K562 (cell line): ENCODE results near the gene SCN1A. TPM values are rescaled to one million over a fixed set of nuclear protein-coding genes. Genes with fewer than 3 reads are reported as not detected.

Experiments
- ARID1B ChIP-seq: fragments of 450-650 bp; IDR thresholded peaks from 2 replicates; pipeline ENCODE4 v1.6.1; 2016; ENCODE audit warnings: antibody characterized with exemption, mild to moderate bottlenecking, inconsistent platforms
- ATF1 ChIP-seq, 2 experiments: fragments of 450-650 bp in 1 of 2; IDR thresholded peaks; 2 replicates each; pipeline ENCODE4 v1.6.1; 2016; ENCODE audit warnings: missing compliant biosample characterization in 1 of 2, missing genetic modification characterization in 1 of 2
- BMI1 ChIP-seq: fragments of 150-350 bp; IDR thresholded peaks from 2 replicates; pipeline ENCODE4 v1.6.1; 2014; ENCODE audit warnings: low read length
- EP400 ChIP-seq: fragments of 450-650 bp; IDR thresholded peaks from 2 replicates; pipeline ENCODE4 v1.6.1; 2017; ENCODE audit warnings: antibody characterized with exemption, mild to moderate bottlenecking, moderate library complexity
- GABPA ChIP-seq: fragments of 200-800 bp; sonication (Bioruptor generic); conservative IDR thresholded peaks from 2 replicates; pipeline ENCODE4 v1.6.1; 2016; ENCODE audit warnings: low read depth, missing genetic modification characterization, missing compliant biosample characterization
- KAT7 ChIP-seq: sonication (generic); formaldehyde crosslinking; IDR thresholded peaks from 2 replicates; pipeline ENCODE4 v1.8.0; 2022; ENCODE audit warnings: missing genetic modification reagents, mild to moderate bottlenecking, borderline replicate concordance
- MAFK ChIP-seq: IDR thresholded peaks from 2 replicates; pipeline ENCODE4 v1.6.1; 2011; ENCODE audit warnings: low read length, improper control_type of control experiment
- MAZ ChIP-seq, 2 experiments: fragments of 450-650 bp in 1 of 2; sonication (generic) in 1 of 2; formaldehyde crosslinking; IDR thresholded peaks in 1 of 2; conservative IDR thresholded peaks in 1 of 2; 2 replicates each; pipeline versions ENCODE4 v1.4.0 to v1.5.0; 2020; ENCODE audit warnings: mild to moderate bottlenecking in 1 of 2, missing genetic modification reagents in 1 of 2
- MCM2 ChIP-seq: fragments of 450-650 bp; IDR thresholded peaks from 2 replicates; pipeline ENCODE4 v1.6.1; 2017; ENCODE audit warnings: low read depth, mild to moderate bottlenecking
- NFATC3 ChIP-seq: fragments of 450-650 bp; IDR thresholded peaks from 2 replicates; pipeline ENCODE4 v1.6.1; 2017; ENCODE audit warnings: mild to moderate bottlenecking
- NFE2 ChIP-seq: IDR thresholded peaks from 2 replicates; pipeline ENCODE4 v1.6.1; 2014; ENCODE audit warnings: antibody characterized with exemption, low read depth
- SMAD3 ChIP-seq: fragments of 450-650 bp; formaldehyde crosslinking; conservative IDR thresholded peaks from 2 replicates; pipeline ENCODE4 v1.4.0; 2020; ENCODE audit warnings: mild to moderate bottlenecking
- SMARCE1 ChIP-seq: fragments of 450-650 bp; IDR thresholded peaks from 2 replicates; pipeline ENCODE4 v1.7.1; 2016; ENCODE audit warnings: mild to moderate bottlenecking
- TARDBP ChIP-seq: fragments of 450-650 bp; IDR thresholded peaks from 2 replicates; pipeline ENCODE4 v1.6.1; 2016
- ZNF212 ChIP-seq: fragments of 450-650 bp; formaldehyde crosslinking; IDR thresholded peaks from 2 replicates; pipeline ENCODE4 v1.4.0; 2020; ENCODE audit warnings: mild to moderate bottlenecking
- ZNF274 ChIP-seq: IDR thresholded peaks from 2 replicates; pipeline ENCODE4 v1.6.1; 2011; ENCODE audit warnings: low read depth, mild to moderate bottlenecking, low read length, moderate library complexity, borderline replicate concordance
- ZNF3 ChIP-seq: fragments of 250-450 bp; sonication (Bioruptor Pico); IDR thresholded peaks from 2 replicates; pipeline ENCODE4 v1.5.0; 2021; ENCODE audit warnings: mild to moderate bottlenecking, moderate library complexity
- ZNF695 ChIP-seq: fragments of 450-650 bp; formaldehyde crosslinking; IDR thresholded peaks from 2 replicates; pipeline ENCODE4 v1.4.0; 2020; ENCODE audit warnings: mild to moderate bottlenecking, moderate library complexity
- polyA plus RNA-seq, 8 experiments: library from polyadenylated mRNA; depleted of rRNA in 4 of 8; stranded (reverse) in 5 of 8; unstranded in 3 of 8; fragments of >200 nt; fragmentation: Nextera tagmentation in 2 of 8; fragmentation: Illumina TruSeq in 1 of 8; extraction: Ambion mirVana in 2 of 8; extraction: Trizol in 1 of 8; gene quantifications; 2 replicates each; pipeline versions ENCODE4 v1.2.1 to v1.2.3, GENCODE V29; 2011 to 2014; ENCODE audit warnings: inconsistent platforms in 1 of 8, missing spikeins in 1 of 8
- total RNA-seq, 7 experiments: library from RNA; depleted of rRNA in 6 of 7; stranded (reverse); fragments of >200 nt in 6 of 7; fragmentation: Illumina TruSeq in 2 of 7; extraction: Trizol in 2 of 7; gene quantifications; 2 replicates each; pipeline versions ENCODE4 v1.2.1 to v1.2.3, GENCODE V29; 2011 to 2021; ENCODE audit warnings: low replicate concordance in 1 of 7
- TF ChIP-seq, protein P1 (sequence below): fragments of 250-450 bp; sonication (Bioruptor Pico); IDR thresholded peaks from 2 replicates; pipeline ENCODE4 v1.4.0; 2020; ENCODE audit warnings: mild to moderate bottlenecking, moderate library complexity, borderline replicate concordance
- TF ChIP-seq, protein P2 (sequence below): fragments of 250-450 bp; sonication (Bioruptor Pico); IDR thresholded peaks from 2 replicates; pipeline ENCODE4 v1.9.0; 2021; ENCODE audit warnings: mild to moderate bottlenecking
- TF ChIP-seq, protein P3 (sequence below), 3 experiments: fragments of 200-800 bp in 1 of 3; fragments of 250-450 bp in 1 of 3; fragments of 450-650 bp in 1 of 3; sonication (Bioruptor Pico) in 1 of 3; sonication (Bioruptor generic) in 1 of 3; formaldehyde crosslinking in 1 of 3; IDR thresholded peaks; 2 replicates each; pipeline versions ENCODE4 v1.6.1 to v1.8.0; 2016 to 2022; ENCODE audit warnings: mild to moderate bottlenecking in 2 of 3, missing genetic modification characterization in 2 of 3, missing compliant biosample characterization in 1 of 3, moderate library complexity in 1 of 3
- TF ChIP-seq, protein P4 (sequence below): fragments of 250-450 bp; sonication (Bioruptor Pico); IDR thresholded peaks from 2 replicates; pipeline ENCODE4 v1.8.0; 2021; ENCODE audit warnings: moderate library complexity, mild to moderate bottlenecking, inconsistent platforms

Gene SCN1A
- total and polyA plus RNA-seq, 9 of the 15 experiments (the other 6 are each of a cell fraction or from before 2014, with no cell fraction given): not detected

DNA sequence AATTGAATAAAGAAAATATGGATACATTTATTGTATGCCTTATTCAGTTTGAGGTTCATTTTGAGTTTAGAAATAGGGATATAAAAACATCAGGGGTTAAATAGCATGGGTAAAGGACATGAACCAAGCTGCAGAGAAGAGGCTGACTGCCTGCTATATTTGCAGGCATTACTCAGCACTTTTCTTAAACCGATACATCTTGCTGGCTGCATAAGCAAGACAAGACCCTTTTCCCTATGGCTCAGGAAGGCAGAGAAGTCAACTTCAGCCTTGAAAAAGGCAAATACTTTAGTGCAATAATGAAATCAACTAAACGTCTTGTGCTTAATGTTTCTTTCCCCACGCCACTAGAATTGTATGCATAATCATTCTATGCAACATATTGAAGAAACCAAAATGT, 36.4 kb downstream of the SCN1A start (continued):
- TF ChIP-seq NFE2: peak; percentile 93
- no peak for TF ChIP-seq ZNF3 (CRISPR knock-in tag)
- TF ChIP-seq MCM2: no peak
- TF ChIP-seq, protein P1, sequence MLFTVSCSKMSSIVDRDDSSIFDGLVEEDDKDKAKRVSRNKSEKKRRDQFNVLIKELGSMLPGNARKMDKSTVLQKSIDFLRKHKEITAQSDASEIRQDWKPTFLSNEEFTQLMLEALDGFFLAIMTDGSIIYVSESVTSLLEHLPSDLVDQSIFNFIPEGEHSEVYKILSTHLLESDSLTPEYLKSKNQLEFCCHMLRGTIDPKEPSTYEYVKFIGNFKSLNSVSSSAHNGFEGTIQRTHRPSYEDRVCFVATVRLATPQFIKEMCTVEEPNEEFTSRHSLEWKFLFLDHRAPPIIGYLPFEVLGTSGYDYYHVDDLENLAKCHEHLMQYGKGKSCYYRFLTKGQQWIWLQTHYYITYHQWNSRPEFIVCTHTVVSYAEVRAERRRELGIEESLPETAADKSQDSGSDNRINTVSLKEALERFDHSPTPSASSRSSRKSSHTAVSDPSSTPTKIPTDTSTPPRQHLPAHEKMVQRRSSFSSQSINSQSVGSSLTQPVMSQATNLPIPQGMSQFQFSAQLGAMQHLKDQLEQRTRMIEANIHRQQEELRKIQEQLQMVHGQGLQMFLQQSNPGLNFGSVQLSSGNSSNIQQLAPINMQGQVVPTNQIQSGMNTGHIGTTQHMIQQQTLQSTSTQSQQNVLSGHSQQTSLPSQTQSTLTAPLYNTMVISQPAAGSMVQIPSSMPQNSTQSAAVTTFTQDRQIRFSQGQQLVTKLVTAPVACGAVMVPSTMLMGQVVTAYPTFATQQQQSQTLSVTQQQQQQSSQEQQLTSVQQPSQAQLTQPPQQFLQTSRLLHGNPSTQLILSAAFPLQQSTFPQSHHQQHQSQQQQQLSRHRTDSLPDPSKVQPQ: no peak
- no peak for TF ChIP-seq BMI1
- TF ChIP-seq MAFK: peak; percentile 69; the same call in 1 of the 2 replicates
- TF ChIP-seq ZNF212 (CRISPR knock-in tag): no peak
- no peak for TF ChIP-seq ZNF695 (CRISPR knock-in tag)
- TF ChIP-seq, protein P2, sequence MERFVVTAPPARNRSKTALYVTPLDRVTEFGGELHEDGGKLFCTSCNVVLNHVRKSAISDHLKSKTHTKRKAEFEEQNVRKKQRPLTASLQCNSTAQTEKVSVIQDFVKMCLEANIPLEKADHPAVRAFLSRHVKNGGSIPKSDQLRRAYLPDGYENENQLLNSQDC (CRISPR knock-in tag): no peak
- TF ChIP-seq SMARCE1: 0 out of 2 replicates have a peak, but pooled peaks have one; percentile 25
- TF ChIP-seq SMAD3 (CRISPR knock-in tag): no peak
- no peak for TF ChIP-seq EP400
- TF ChIP-seq MAZ (CRISPR knock-in tag; conservative IDR thresholded peaks at IDR 0.05 in 1 of 2, IDR thresholded peaks at IDR 0.05 in 1 of 2): no peak
- peak; percentile 30; the same call in 1 of the 2 replicates for TF ChIP-seq ARID1B
- TF ChIP-seq GABPA (tag): no peak
- no peak for TF ChIP-seq ATF1 (CRISPR knock-in tag; IDR thresholded peaks at IDR 0.05)
- TF ChIP-seq ATF1 (tag; IDR thresholded peaks at IDR 0.05): no peak
- TF ChIP-seq ZNF274: no peak
- TF ChIP-seq TARDBP: no peak
- TF ChIP-seq, protein P3, sequence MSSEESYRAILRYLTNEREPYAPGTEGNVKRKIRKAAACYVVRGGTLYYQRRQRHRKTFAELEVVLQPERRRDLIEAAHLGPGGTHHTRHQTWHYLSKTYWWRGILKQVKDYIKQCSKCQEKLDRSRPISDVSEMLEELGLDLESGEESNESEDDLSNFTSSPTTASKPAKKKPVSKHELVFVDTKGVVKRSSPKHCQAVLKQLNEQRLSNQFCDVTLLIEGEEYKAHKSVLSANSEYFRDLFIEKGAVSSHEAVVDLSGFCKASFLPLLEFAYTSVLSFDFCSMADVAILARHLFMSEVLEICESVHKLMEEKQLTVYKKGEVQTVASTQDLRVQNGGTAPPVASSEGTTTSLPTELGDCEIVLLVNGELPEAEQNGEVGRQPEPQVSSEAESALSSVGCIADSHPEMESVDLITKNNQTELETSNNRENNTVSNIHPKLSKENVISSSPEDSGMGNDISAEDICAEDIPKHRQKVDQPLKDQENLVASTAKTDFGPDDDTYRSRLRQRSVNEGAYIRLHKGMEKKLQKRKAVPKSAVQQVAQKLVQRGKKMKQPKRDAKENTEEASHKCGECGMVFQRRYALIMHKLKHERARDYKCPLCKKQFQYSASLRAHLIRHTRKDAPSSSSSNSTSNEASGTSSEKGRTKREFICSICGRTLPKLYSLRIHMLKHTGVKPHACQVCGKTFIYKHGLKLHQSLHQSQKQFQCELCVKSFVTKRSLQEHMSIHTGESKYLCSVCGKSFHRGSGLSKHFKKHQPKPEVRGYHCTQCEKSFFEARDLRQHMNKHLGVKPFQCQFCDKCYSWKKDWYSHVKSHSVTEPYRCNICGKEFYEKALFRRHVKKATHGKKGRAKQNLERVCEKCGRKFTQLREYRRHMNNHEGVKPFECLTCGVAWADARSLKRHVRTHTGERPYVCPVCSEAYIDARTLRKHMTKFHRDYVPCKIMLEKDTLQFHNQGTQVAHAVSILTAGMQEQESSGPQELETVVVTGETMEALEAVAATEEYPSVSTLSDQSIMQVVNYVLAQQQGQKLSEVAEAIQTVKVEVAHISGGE (CRISPR knock-in tag; IDR thresholded peaks at IDR 0.05): no peak
- TF ChIP-seq KAT7: no peak
- TF ChIP-seq NFATC3: no peak
- TF ChIP-seq, protein P4, sequence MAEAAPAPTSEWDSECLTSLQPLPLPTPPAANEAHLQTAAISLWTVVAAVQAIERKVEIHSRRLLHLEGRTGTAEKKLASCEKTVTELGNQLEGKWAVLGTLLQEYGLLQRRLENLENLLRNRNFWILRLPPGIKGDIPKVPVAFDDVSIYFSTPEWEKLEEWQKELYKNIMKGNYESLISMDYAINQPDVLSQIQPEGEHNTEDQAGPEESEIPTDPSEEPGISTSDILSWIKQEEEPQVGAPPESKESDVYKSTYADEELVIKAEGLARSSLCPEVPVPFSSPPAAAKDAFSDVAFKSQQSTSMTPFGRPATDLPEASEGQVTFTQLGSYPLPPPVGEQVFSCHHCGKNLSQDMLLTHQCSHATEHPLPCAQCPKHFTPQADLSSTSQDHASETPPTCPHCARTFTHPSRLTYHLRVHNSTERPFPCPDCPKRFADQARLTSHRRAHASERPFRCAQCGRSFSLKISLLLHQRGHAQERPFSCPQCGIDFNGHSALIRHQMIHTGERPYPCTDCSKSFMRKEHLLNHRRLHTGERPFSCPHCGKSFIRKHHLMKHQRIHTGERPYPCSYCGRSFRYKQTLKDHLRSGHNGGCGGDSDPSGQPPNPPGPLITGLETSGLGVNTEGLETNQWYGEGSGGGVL (CRISPR knock-in tag): no peak
